GM13976 (cell line): ENCODE measurements around the gene KLHL18.
"Not testable (repeated sequence)": the region's sequence is repeated elsewhere in the genome, so short reads cannot be mapped to it uniquely, and the experiment has no call there.

Experiments used
- DNase-seq: peaks from one replicate; pipeline ENCODE4 v3.0.0; 2012; ENCODE audit warnings: low spot score
- in situ Hi-C: fragments of 300-500 bp; cut with MboI; formaldehyde crosslinking; loops from one replicate; pipeline ENCODE4 v1.12.0; 2022; ENCODE audit warnings: low sequenced_read_pairs, mixed read lengths, inconsistent platforms; ENCODE audit not compliant: unreplicated experiment
- TF ChIP-seq, protein P1 (sequence below): IDR thresholded peaks from 2 replicates; pipeline ENCODE4 v1.5.1; 2012; ENCODE audit warnings: borderline replicate concordance, mild to moderate bottlenecking; ENCODE audit not compliant: insufficient read depth; ENCODE audit errors: extremely low read depth, missing control alignments, control extremely low read depth

KLHL18 gene

DNA sequence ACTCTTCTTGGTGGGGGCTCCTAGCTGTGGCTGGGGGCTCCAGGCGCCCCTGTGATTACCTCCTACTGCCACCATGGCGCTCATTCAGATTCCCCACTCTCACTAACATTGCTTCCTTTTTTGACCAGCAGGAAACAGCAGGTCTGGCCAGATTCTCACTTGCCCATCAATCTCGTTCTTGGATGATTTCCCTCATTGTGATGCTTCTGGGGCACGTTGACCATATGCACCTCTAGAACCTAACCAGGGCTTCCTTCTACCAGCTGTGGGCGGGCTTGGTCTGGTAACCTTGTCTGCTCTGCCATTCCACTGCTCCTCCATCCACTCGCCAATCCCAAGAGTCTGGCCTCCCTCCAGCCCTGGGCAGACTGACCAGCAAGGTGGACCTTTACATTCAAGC lies 62.2 kb downstream of the KLHL18 start:
- no peak for DNase-seq
- TF ChIP-seq, protein P1, sequence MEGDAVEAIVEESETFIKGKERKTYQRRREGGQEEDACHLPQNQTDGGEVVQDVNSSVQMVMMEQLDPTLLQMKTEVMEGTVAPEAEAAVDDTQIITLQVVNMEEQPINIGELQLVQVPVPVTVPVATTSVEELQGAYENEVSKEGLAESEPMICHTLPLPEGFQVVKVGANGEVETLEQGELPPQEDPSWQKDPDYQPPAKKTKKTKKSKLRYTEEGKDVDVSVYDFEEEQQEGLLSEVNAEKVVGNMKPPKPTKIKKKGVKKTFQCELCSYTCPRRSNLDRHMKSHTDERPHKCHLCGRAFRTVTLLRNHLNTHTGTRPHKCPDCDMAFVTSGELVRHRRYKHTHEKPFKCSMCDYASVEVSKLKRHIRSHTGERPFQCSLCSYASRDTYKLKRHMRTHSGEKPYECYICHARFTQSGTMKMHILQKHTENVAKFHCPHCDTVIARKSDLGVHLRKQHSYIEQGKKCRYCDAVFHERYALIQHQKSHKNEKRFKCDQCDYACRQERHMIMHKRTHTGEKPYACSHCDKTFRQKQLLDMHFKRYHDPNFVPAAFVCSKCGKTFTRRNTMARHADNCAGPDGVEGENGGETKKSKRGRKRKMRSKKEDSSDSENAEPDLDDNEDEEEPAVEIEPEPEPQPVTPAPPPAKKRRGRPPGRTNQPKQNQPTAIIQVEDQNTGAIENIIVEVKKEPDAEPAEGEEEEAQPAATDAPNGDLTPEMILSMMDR: no peak
- in situ Hi-C loops: no loop called here

DNA sequence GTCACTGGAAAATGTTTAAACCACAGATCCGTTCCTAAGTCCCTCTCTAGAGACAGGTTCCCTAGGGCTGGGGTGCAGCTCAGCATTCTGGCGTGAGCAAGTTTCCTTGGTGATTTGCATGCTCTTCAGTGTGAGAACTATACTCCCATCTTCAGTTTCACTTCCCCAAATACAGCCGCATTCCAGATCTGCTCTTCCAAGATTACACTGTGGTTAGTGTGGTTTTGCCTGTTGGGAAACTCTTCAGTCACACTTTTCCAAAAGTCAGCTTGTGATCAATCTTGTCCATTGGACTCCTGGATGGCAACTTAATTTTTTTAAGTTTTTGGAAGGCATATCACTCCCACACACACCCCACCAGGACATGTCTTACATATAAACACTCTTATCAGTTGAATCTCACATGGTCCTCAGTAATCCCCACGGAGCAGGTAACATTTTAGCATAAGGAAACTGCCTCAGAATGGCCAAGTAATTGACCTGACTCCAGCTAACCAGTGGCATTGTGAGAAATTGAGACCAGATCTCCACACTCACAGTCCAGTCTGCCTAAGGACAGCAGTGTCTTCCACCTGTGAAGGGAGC lies 64.6 kb downstream of the KLHL18 start:
- DNase-seq: peak; percentile 78
- TF ChIP-seq, protein P1: no peak
- in situ Hi-C loops: no loop called here

DNA sequence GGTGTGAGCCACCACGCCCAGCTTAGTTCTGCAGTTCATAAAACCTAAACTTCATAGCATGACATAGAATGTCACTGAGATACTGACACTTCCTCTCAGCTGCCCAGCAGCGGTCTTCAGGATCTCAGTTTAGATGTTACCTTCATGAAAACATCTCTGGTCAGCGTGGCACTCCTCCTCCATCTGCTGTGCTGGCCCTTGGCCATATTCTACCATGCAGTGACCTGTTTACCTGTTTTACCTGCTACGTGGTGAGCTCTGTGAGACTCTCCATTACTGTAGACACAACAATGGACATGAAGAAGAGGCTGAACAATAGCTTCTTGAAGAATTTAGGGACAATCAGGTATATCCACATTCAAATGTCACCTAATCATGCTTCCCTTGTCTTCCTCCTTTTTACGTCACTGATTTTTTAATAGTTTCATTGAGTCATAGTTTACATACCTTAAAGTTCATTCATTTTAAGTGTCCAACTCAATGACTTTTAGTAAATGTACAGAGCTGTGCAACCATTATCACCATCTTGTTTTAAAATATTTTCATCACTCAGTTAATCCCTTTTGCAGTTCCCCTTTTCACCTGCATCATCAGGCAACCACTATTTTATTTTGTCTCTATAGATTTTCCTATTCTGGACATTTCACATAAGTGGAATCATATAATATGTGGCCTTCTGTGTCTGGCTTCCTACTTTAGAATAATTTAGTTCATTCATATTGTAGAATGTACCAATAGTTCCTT lies 65.8 kb downstream of the KLHL18 start:
- DNase-seq: no peak
- TF ChIP-seq, protein P1: no peak
- in situ Hi-C loops: no loop called here

DNA sequence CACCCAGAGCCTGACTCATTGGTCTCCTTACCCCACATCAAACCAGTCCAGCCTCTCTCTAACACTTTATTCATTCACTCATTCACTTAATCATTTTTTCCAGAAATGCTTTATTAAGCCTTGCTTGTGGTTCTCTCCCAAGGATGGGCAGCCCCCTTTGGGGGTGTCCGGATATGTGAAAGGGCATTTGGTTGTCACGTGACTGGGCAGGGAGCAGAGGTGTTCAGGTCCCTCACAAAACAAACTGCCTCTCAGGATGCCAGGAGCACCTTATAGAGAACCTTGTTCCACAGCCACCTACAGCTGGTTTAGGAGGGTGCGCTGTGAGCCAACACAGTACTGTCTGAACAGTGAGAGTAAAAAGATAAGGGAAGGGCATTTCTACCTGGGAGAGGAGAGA lies 72.3 kb downstream of the KLHL18 start:
- in situ Hi-C loops: loop anchor here (25.0 kb wide), 3 partner anchors 343 to 643 kb away; partner anchors contain the start of genes PRSS50 and TMIE
- TF ChIP-seq, protein P1: no peak
- DNase-seq: no peak

DNA sequence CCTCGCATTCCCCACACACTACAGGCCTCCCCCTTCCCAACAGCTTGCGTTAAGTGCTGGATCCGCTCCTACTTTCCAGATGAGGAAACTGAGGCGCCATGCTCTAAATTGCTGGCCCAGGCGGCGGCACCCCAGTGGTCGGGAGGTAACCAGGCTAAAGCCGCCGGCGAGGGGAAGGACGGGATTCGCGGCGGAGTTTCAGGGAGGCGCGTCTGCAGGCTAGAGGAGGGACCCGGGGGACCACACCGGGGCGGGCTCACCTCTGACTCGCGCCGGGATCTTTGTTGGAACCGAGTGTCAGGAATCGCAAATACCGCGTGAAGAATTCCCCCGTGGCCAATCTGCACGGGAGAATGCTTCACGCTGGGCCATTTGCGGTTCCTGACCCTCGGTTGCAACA lies 73.5 kb downstream of the KLHL18 start:
- TF ChIP-seq, protein P1: no peak
- in situ Hi-C loops: loop anchor here (25.0 kb wide), 3 partner anchors 344 to 644 kb away; partner anchors contain the start of genes PRSS50 and TMIE
- no peak for DNase-seq

DNA sequence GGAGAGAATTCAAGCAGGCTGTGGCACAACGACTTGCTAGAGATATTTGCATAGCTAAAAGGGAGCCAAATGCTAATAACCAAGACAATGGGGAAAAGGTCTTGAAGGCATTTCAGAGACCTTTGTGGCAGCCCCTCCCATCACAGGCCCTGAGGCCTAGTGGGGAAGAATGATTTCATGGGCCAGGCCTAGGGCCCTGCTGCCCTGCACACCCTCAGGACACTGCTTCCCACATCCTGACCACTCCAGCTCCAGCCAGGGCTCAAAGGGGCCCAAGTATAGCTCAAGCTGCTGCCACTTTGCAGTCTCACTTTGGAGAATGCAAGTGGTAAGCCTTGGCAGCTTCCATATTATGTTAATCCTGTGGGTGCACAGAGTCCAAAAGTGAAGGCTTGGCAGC lies 76.6 kb downstream of the KLHL18 start:
- TF ChIP-seq, protein P1: no peak
- no peak for DNase-seq
- in situ Hi-C loops: loop anchor here (25.0 kb wide), 3 partner anchors 347 to 647 kb away; partner anchors contain the start of genes PRSS50 and TMIE

DNA sequence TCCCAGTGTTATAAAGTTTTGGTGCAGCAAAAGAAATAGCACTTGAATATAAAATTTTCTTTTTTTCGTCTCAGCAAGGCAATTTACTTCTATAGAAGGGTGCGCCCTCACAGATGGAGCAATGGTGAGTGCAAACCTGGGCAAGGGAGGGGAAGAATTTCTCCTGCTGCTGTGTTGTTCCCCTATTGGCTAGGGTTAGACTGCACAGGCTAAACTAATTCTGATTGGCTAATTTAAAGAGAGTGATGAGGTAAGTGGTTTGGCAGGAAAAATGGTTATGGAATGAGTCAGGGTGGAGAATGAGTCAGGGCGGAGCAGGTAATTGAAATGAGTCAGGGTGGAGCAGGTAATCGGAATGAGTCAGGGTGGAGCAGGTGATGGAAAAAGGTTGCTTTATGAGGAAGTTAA lies 77.4 kb downstream of the KLHL18 start:
- DNase-seq: not testable (repeated sequence)
- in situ Hi-C loops: loop anchor here (25.0 kb wide), 3 partner anchors 348 to 648 kb away; partner anchors contain the start of genes PRSS50 and TMIE
